GM23248 (cell line): Measurements from ENCODE around the gene ATG9B. TPM values are rescaled to one million over a fixed set of nuclear protein-coding genes. Genes with fewer than 3 reads are reported as not detected.

Experiments
- DNase-seq: peaks from one replicate; pipeline ENCODE4 v3.0.0-alpha.2; 2015
- H2AFZ ChIP-seq: fragments of 200-600 bp; sonication (generic); 2 replicates; pipeline ENCODE4 v1.6.1; 2016; ENCODE audit warnings: antibody characterized with exemption
- H3F3A ChIP-seq: fragments of 200-600 bp; sonication (generic); 2 replicates; pipeline ENCODE4 v1.6.1; 2016; ENCODE audit warnings: mild to moderate bottlenecking, antibody characterized with exemption, mixed run types; ENCODE audit not compliant: insufficient read depth
- H3K27ac ChIP-seq: fragments of 200-600 bp; sonication (generic); 2 replicates; pipeline ENCODE4 v1.5.1; 2016; ENCODE audit warnings: mild to moderate bottlenecking
- H3K27me3 ChIP-seq: fragments of 200-600 bp; sonication (generic); replicated peaks from 2 replicates; pipeline ENCODE4 v1.6.1; 2016; ENCODE audit warnings: mild to moderate bottlenecking; ENCODE audit not compliant: insufficient read depth
- H3K36me3 ChIP-seq: fragments of 200-600 bp; sonication (generic); 2 replicates; pipeline ENCODE4 v1.6.1; 2016; ENCODE audit warnings: low read depth, mild to moderate bottlenecking
- H3K4me1 ChIP-seq: fragments of 200-600 bp; sonication (generic); 2 replicates; pipeline ENCODE4 v1.6.1; 2016; ENCODE audit warnings: mild to moderate bottlenecking; ENCODE audit not compliant: insufficient read depth
- H3K4me2 ChIP-seq: fragments of 200-600 bp; sonication (generic); one replicate; pipeline ENCODE4 v1.6.1; 2016; ENCODE audit warnings: mild to moderate bottlenecking; ENCODE audit not compliant: unreplicated experiment
- H3K4me3 ChIP-seq: fragments of 200-600 bp; sonication (generic); 2 replicates; pipeline ENCODE4 v1.5.1; 2016; ENCODE audit warnings: mild to moderate bottlenecking
- H3K79me2 ChIP-seq: fragments of 200-600 bp; sonication (generic); 2 replicates; pipeline ENCODE4 v1.6.1; 2016; ENCODE audit warnings: mild to moderate bottlenecking; ENCODE audit not compliant: insufficient read depth
- H3K9ac ChIP-seq: fragments of 200-600 bp; sonication (generic); 2 replicates; pipeline ENCODE4 v1.6.1; 2016; ENCODE audit warnings: mild to moderate bottlenecking
- H3K9me2 ChIP-seq: fragments of 200-600 bp; sonication (generic); 2 replicates; pipeline ENCODE4 v1.6.1; 2016; ENCODE audit warnings: mixed run types, mild to moderate bottlenecking, moderate library complexity; ENCODE audit not compliant: insufficient read depth
- H3K9me3 ChIP-seq: fragments of 200-600 bp; sonication (generic); one replicate; pipeline ENCODE4 v1.6.1; 2017; ENCODE audit warnings: low read depth
- H4K20me1 ChIP-seq: fragments of 200-600 bp; sonication (generic); 2 replicates; pipeline ENCODE4 v1.6.0; 2016; ENCODE audit not compliant: insufficient read depth
- EZH2 ChIP-seq: fragments of 200-600 bp; sonication (generic); IDR thresholded peaks from 2 replicates; pipeline ENCODE4 v1.6.1; 2018; ENCODE audit warnings: antibody characterized with exemption, mild to moderate bottlenecking; ENCODE audit not compliant: insufficient read depth, poor library complexity, severe bottlenecking
- EZH2phosphoT487 ChIP-seq: fragments of 200-600 bp; sonication (generic); IDR thresholded peaks from 2 replicates; pipeline ENCODE4 v1.6.1; 2018; ENCODE audit warnings: antibody characterized with exemption, moderate library complexity, mild to moderate bottlenecking, low read depth; ENCODE audit not compliant: insufficient read depth
- WGBS, 2 experiments: methylation state at CpG; one replicate each; pipeline ENCODE4 v1.1.6; 2015 to 2017; ENCODE audit warnings: low lambda C conversion rate in 2 of 2, low coverage in 1 of 2; ENCODE audit errors: missing lambda C conversion rate in 2 of 2; 5-methylcytosine and 5-hydroxymethylcytosine counted together
- in situ Hi-C: fragments of 300-500 bp; cut with MboI; formaldehyde crosslinking; loops from 2 replicates; pipeline ENCODE4 v1.15.0; 2020
- polyA plus RNA-seq: library from polyadenylated mRNA; unstranded; fragments of >200 nt; fragmentation: Nextera tagmentation; extraction: Ambion mirVana; gene quantifications from 2 replicates; pipeline ENCODE4 v1.2.1, GENCODE V29; 2016
- total RNA-seq: library from RNA; depleted of rRNA; stranded (reverse); fragments of >200 nt; shearing (Covaris generic); gene quantifications from 2 replicates; pipeline ENCODE4 v1.2.3, GENCODE V29; 2014; rRNA removed

Gene ATG9B
- total and polyA plus RNA-seq, 2 experiments from 2014 or later = 0.79 TPM; not detected in 1

GRCh38 chr7:150968056-150968733 lies 56.1 kb downstream of the ATG9B start:
- no peaks in the 10 kb centered on the region for H3K4me1 ChIP-seq
- H3K36me3 ChIP-seq = no peaks in the 10 kb centered on the region
- H3K79me2 ChIP-seq = no peaks in the 10 kb centered on the region
- H3K9me3 ChIP-seq = no peaks in the 10 kb centered on the region
- H3K4me2 ChIP-seq = no peak overlapping the region
- H2AFZ ChIP-seq = no peak overlapping the region
- 14 to 16% methylated on average over 15 of the region's 15 CpGs for WGBS, 2 experiments
- H3K9ac ChIP-seq = no peak overlapping the region
- no peak for DNase-seq
- no peak overlapping the region for H3K27ac ChIP-seq
- 0 out of 2 replicates have a peak overlapping the region, but pooled peaks have one; percentile 11 for H3K4me3 ChIP-seq
- in situ Hi-C loops = no loop called here
- TF ChIP-seq EZH2phosphoT487 = no peak
- no peak for TF ChIP-seq EZH2
- no peaks in the 10 kb centered on the region for H3F3A ChIP-seq
- peaks cover 62% of the 10 kb centered on the region for H3K27me3 ChIP-seq
- H4K20me1 ChIP-seq = no peaks in the 10 kb centered on the region
- no peaks in the 10 kb centered on the region for H3K9me2 ChIP-seq

- H3K9ac ChIP-seq = no peak overlapping the region
- in situ Hi-C loops = no loop called here
- TF ChIP-seq EZH2phosphoT487 (no peak), EZH2 (no peak)
- 50 to 51% methylated on average over 6 of the region's 6 CpGs for WGBS, 2 experiments
- no peaks in the 10 kb centered on the region for H3K9me2 ChIP-seq
- H2AFZ ChIP-seq = no peak overlapping the region
- DNase-seq = no peak
- H3K27ac ChIP-seq = no peak overlapping the region
- H3K9me3 ChIP-seq = no peaks in the 10 kb centered on the region
- no peaks in the 10 kb centered on the region for H3K79me2 ChIP-seq
- no peak overlapping the region for H3K4me2 ChIP-seq
- H3K27me3 ChIP-seq = peaks cover 55% of the 10 kb centered on the region
- no peaks in the 10 kb centered on the region for H3K4me1 ChIP-seq
- no peaks in the 10 kb centered on the region for H4K20me1 ChIP-seq
- H3K36me3 ChIP-seq = no peaks in the 10 kb centered on the region
- H3K4me3 ChIP-seq = no peak overlapping the region
- H3F3A ChIP-seq = no peaks in the 10 kb centered on the region
These were observed 56.9 kb downstream of the ATG9B start for GRCh38 chr7:150967349-150967748.

- Histone ChIP-seq H3K9me3 (no peaks in the 10 kb centered on the region), H3K9me2 (no peaks in the 10 kb centered on the region), H4K20me1 (no peaks in the 10 kb centered on the region), H3K79me2 (no peaks in the 10 kb centered on the region), H2AFZ (no peak overlapping the region), H3K27me3 (peaks cover 51% of the 10 kb centered on the region), H3K4me1 (no peaks in the 10 kb centered on the region), H3F3A (no peaks in the 10 kb centered on the region), H3K27ac (no peak overlapping the region), H3K4me2 (no peak overlapping the region), H3K36me3 (no peaks in the 10 kb centered on the region), H3K4me3 (no peak overlapping the region), H3K9ac (no peak overlapping the region)
- DNase-seq = no peak
- TF ChIP-seq EZH2 (no peak), EZH2phosphoT487 (no peak)
- in situ Hi-C loops = no loop called here
- 33 to 43% methylated on average over 1 of the region's 1 CpG for WGBS, 2 experiments
These were observed 58.3 kb downstream of the ATG9B start for GRCh38 chr7:150966002-150966401.

- Histone ChIP-seq H3F3A (no peaks in the 10 kb centered on the region), H3K4me1 (no peaks in the 10 kb centered on the region), H3K4me3 (no peak overlapping the region), H3K27ac (no peak overlapping the region), H3K9me3 (no peaks in the 10 kb centered on the region), H4K20me1 (no peaks in the 10 kb centered on the region), H3K79me2 (no peaks in the 10 kb centered on the region), H3K27me3 (peaks cover 51% of the 10 kb centered on the region), H2AFZ (no peak overlapping the region), H3K4me2 (no peak overlapping the region), H3K9ac (no peak overlapping the region), H3K9me2 (no peaks in the 10 kb centered on the region), H3K36me3 (no peaks in the 10 kb centered on the region)
- 56 to 63% methylated on average over 16 of the region's 16 CpGs for WGBS, 2 experiments
- in situ Hi-C loops = no loop called here
- no peak for DNase-seq
- TF ChIP-seq EZH2 = no peak
- no peak for TF ChIP-seq EZH2phosphoT487
These were observed 58.9 kb downstream of the ATG9B start for GRCh38 chr7:150965273-150965830.

Other genes starting within 250 kb of the ATG9B start
- gene TMEM176B, start 224.1 kb downstream of the ATG9B start, total RNA-seq = not detected in 2 replicates
- gene TMEM176B, start 224.1 kb downstream of the ATG9B start, polyA plus RNA-seq = not detected in 2 replicates
- gene TMEM176A, start 223.7 kb downstream of the ATG9B start, total RNA-seq = not detected in 2 replicates
- gene TMEM176A, start 223.7 kb downstream of the ATG9B start, polyA plus RNA-seq = not detected in 2 replicates
- gene AOC1, start 172.0 kb downstream of the ATG9B start, total RNA-seq = not detected in 2 replicates
- gene AOC1, start 172.0 kb downstream of the ATG9B start, polyA plus RNA-seq = not detected in 2 replicates
- gene KCNH2, start 46.2 kb downstream of the ATG9B start, total RNA-seq = not detected in 2 replicates
- not detected in 2 replicates for gene KCNH2, start 46.2 kb downstream of the ATG9B start, polyA plus RNA-seq
- gene NOS3, start 33.5 kb downstream of the ATG9B start, total RNA-seq = 0.13 and 0.32 TPM in 2 replicates
- 0.61 and 0.83 TPM in 2 replicates for gene NOS3, start 33.5 kb downstream of the ATG9B start, polyA plus RNA-seq
- gene ABCB8, start 4.0 kb upstream of the ATG9B start, total RNA-seq = 31.6 and 32.2 TPM in 2 replicates
- gene ABCB8, start 4.0 kb upstream of the ATG9B start, polyA plus RNA-seq = 28.5 and 29.6 TPM in 2 replicates
- 1.1 TPM in 1 of 2 replicates, not detected in the other for gene ASIC3, start 24.0 kb upstream of the ATG9B start, total RNA-seq
- 0.26 TPM in 1 of 2 replicates, not detected in the other for gene ASIC3, start 24.0 kb upstream of the ATG9B start, polyA plus RNA-seq
- gene CDK5, start 33.4 kb upstream of the ATG9B start, total RNA-seq = 16.2 and 27.7 TPM in 2 replicates
- 27.6 and 28.3 TPM in 2 replicates for gene CDK5, start 33.4 kb upstream of the ATG9B start, polyA plus RNA-seq
- gene SLC4A2, start 35.1 kb upstream of the ATG9B start, total RNA-seq = 80.3 and 94.6 TPM in 2 replicates
- 59.4 and 61.2 TPM in 2 replicates for gene SLC4A2, start 35.1 kb upstream of the ATG9B start, polyA plus RNA-seq
- gene FASTK, start 56.3 kb upstream of the ATG9B start, total RNA-seq = 141 and 145 TPM in 2 replicates
- gene FASTK, start 56.3 kb upstream of the ATG9B start, polyA plus RNA-seq = 109 and 111 TPM in 2 replicates
- gene TMUB1, start 59.0 kb upstream of the ATG9B start, total RNA-seq = 33.6 and 43.3 TPM in 2 replicates
- 19.9 and 20.4 TPM in 2 replicates for gene TMUB1, start 59.0 kb upstream of the ATG9B start, polyA plus RNA-seq
- gene AGAP3, start 62.0 kb upstream of the ATG9B start, total RNA-seq = 37.8 and 43.3 TPM in 2 replicates
- 10.3 and 10.5 TPM in 2 replicates for gene AGAP3, start 62.0 kb upstream of the ATG9B start, polyA plus RNA-seq
- gene GBX1, start 143.2 kb upstream of the ATG9B start, total RNA-seq = not detected in 2 replicates
- gene GBX1, start 143.2 kb upstream of the ATG9B start, polyA plus RNA-seq = not detected in 2 replicates
- not detected in 2 replicates for gene ASB10, start 162.8 kb upstream of the ATG9B start, total RNA-seq
- not detected in 2 replicates for gene ASB10, start 162.8 kb upstream of the ATG9B start, polyA plus RNA-seq
- gene H2BK1, start 186.0 kb upstream of the ATG9B start, total RNA-seq = not detected in 2 replicates
- not detected in 2 replicates for gene H2BK1, start 186.0 kb upstream of the ATG9B start, polyA plus RNA-seq
- gene ABCF2, start 202.7 kb upstream of the ATG9B start, total RNA-seq = 69.7 and 74.9 TPM in 2 replicates
- 40.7 and 40.9 TPM in 2 replicates for gene ABCF2, start 202.7 kb upstream of the ATG9B start, polyA plus RNA-seq
- gene CHPF2, start 208.0 kb upstream of the ATG9B start, total RNA-seq = 120 and 139 TPM in 2 replicates
- gene CHPF2, start 208.0 kb upstream of the ATG9B start, polyA plus RNA-seq = 48.0 and 51.3 TPM in 2 replicates
- 32.2 and 34.0 TPM in 2 replicates for gene SMARCD3, start 224.2 kb upstream of the ATG9B start, total RNA-seq
- gene SMARCD3, start 224.2 kb upstream of the ATG9B start, polyA plus RNA-seq = 19.8 and 22.4 TPM in 2 replicates